Esophagus squamous epithelium (tissue), 5 donors: ENCODE results near the gene BBX. TPM values are rescaled to one million over a fixed set of nuclear protein-coding genes. Genes with fewer than 3 reads are reported as not detected.

Experiments
- DNase-seq: peaks from one replicate; lab custom pipeline; 2025; lab: John Stamatoyannopoulos, UW
- H3K27ac ChIP-seq, 4 donors: fragments of 200-600 bp; sonication (generic); one replicate each; pipeline ENCODE4 v1.5.1; 2016 to 2019; ENCODE audit warnings: mild to moderate bottlenecking in 1 of 4
- H3K27me3 ChIP-seq, 4 donors: fragments of 200-600 bp; sonication (generic); 1 replicate in 3 of 4; 2 replicates in 1 of 4; pipeline versions ENCODE4 v1.5.1 to v1.6.0; 2017 to 2021; ENCODE audit warnings: antibody characterized with exemption in 1 of 4
- H3K36me3 ChIP-seq, 3 donors: fragments of 200-600 bp; sonication (generic); one replicate each; pipeline ENCODE4 v1.5.1; 2016 to 2019
- H3K4me1 ChIP-seq, 3 donors: fragments of 200-600 bp; sonication (generic); one replicate each; pipeline ENCODE4 v1.5.1; 2017 to 2019
- H3K4me3 ChIP-seq, 4 donors: fragments of 200-600 bp; sonication (generic); 1 replicate in 3 of 4; 2 replicates in 1 of 4; pipeline ENCODE4 v1.5.1; 2016 to 2019; ENCODE audit warnings: mild to moderate bottlenecking in 2 of 4, moderate library complexity in 1 of 4
- H3K9me3 ChIP-seq, 3 donors: fragments of 200-600 bp; sonication (generic); one replicate each; pipeline ENCODE4 v1.5.1; 2016 to 2019
- POLR2A ChIP-seq, 4 donors: fragments of 450-650 bp; IDR thresholded peaks; one replicate each; pipeline ENCODE4 v1.6.1; 2017; ENCODE audit warnings: antibody characterized with exemption in 4 of 4, mild to moderate bottlenecking in 4 of 4, moderate library complexity in 3 of 4
- WGBS, 2 donors: methylation state at CpG; one replicate each; pipeline ENCODE4 v1.1.5; 2018; 5-methylcytosine and 5-hydroxymethylcytosine counted together
- intact Hi-C: fragments of 100-400 bp; cut with DNase I; formaldehyde crosslinking; loops from one replicate; pipeline ENCODE4 v1.15.0; 2022
- total RNA-seq, 4 donors: library from RNA; depleted of rRNA; stranded (reverse); fragments of >200 nt; gene quantifications; one replicate each; pipeline ENCODE4 v1.1.0, GENCODE V29; 2016
- TF ChIP-seq, protein P1 (sequence below), 6 experiments: fragments of 450-650 bp in 4 of 6; fragments of 200-600 bp in 2 of 6; sonication (generic) in 2 of 6; IDR thresholded peaks; one replicate each; pipeline ENCODE4 v1.5.1; 2016 to 2019; ENCODE audit warnings: antibody characterized with exemption in 6 of 6, mild to moderate bottlenecking in 4 of 6, moderate library complexity in 4 of 6
- donor health status: DM: yes; HTN: yes; CAD: no.

The BBX gene
- total RNA-seq, 4 donors from 2014 or later = 12.5 to 49.5 (median 35.8) TPM

DNA sequence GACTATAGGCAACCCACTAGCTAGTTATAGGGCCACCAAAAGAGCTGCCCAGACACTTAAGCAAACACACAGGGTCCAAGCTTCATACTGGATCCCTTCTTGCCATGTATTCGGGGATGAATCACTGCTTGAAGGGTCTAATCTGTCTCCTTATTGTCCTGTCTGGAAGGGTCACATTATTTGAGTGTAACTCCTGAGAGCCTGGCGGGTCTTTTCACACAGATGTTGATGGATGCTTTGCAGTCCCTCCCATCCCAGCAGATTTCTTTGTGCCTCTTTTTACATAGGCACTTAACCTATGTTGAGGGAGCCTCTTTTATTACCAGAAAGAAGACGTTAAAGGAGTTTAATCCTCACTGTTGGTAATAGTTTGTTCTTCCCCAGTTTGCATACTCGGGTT lies 56.6 kb downstream of the BBX start:
- TF ChIP-seq POLR2A (IDR thresholded peaks at IDR 0.05) = no peak
- TF ChIP-seq, protein P1, sequence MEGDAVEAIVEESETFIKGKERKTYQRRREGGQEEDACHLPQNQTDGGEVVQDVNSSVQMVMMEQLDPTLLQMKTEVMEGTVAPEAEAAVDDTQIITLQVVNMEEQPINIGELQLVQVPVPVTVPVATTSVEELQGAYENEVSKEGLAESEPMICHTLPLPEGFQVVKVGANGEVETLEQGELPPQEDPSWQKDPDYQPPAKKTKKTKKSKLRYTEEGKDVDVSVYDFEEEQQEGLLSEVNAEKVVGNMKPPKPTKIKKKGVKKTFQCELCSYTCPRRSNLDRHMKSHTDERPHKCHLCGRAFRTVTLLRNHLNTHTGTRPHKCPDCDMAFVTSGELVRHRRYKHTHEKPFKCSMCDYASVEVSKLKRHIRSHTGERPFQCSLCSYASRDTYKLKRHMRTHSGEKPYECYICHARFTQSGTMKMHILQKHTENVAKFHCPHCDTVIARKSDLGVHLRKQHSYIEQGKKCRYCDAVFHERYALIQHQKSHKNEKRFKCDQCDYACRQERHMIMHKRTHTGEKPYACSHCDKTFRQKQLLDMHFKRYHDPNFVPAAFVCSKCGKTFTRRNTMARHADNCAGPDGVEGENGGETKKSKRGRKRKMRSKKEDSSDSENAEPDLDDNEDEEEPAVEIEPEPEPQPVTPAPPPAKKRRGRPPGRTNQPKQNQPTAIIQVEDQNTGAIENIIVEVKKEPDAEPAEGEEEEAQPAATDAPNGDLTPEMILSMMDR (IDR thresholded peaks at IDR 0.05) = no peak
- Histone ChIP-seq H3K4me1 (peaks cover 0 to 5% (median 0%) of the 10 kb centered on the region in 3 donors), H3K27ac (no peak overlapping the region), H3K9me3 (no peaks in the 10 kb centered on the region), H3K4me3 (no peak overlapping the region), H3K36me3 (peaks cover 0 to 7% (median 0%) of the 10 kb centered on the region in 3 donors), H3K27me3 (no peaks in the 10 kb centered on the region)
- DNase-seq = no peak
- intact Hi-C loops = no loop called here
- 82 to 94% methylated on average over 4 of the region's 4 CpGs for WGBS, 2 donors

DNA sequence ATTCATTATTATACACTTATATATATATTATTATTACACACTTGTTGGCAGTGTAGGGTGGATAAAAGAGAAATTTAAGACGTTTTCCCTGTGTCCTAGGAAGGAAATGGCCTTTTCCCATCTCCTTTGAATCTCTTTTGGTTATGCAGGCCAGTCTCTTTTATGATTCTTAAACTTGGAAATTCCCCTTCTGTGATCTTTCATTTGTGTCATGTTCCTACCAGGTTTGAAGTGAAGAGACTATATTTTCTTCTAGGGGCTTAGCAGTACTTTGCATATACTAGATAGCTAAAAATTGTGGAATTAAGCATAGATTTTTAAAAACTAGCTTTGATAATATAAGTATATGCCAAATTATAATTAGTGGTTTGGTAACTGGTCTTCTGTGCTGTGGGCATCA lies 58.5 kb downstream of the BBX start:
- no peak for DNase-seq
- Histone ChIP-seq H3K4me3 (no peak overlapping the region), H3K27ac (no peak overlapping the region), H3K36me3 (peaks cover 0 to 7% (median 0%) of the 10 kb centered on the region in 3 donors), H3K9me3 (no peaks in the 10 kb centered on the region), H3K4me1 (peaks cover 0 to 5% (median 0%) of the 10 kb centered on the region in 3 donors), H3K27me3 (no peaks in the 10 kb centered on the region)
- WGBS, 2 donors = 54 to 57% methylated on average over 1 of the region's 1 CpG
- TF ChIP-seq POLR2A (IDR thresholded peaks at IDR 0.05) = no peak
- TF ChIP-seq, protein P1 (IDR thresholded peaks at IDR 0.05) = no peak
- intact Hi-C loops = no loop called here

DNA sequence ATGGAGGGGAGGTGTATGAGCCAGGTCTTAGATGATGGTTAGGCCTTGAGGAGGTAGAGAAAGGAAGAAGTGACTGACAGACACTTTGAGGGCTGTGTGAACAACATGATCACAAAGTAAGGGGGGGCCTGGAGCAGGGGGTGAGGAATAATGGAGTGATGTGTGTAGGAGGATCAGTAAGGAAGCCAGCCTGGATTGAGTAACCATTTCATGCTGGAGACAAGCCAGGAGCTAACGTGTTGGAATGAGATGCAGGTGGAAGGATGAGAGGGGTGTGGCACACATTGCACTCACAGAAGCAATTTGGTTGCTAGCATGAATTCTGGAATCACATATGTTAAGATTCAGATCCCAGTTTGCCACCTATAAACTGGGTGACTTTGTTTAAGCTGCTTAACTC lies 65.5 kb downstream of the BBX start:
- intact Hi-C loops = no loop called here
- H3K9me3 ChIP-seq = no peaks in the 10 kb centered on the region
- TF ChIP-seq, protein P1 (IDR thresholded peaks at IDR 0.05) = no peak
- TF ChIP-seq POLR2A (IDR thresholded peaks at IDR 0.05) = no peak
- H3K4me1 ChIP-seq = no peaks in the 10 kb centered on the region
- no peaks in the 10 kb centered on the region for H3K27me3 ChIP-seq
- WGBS, 2 donors = 13 to 40% methylated on average over 1 of the region's 1 CpG
- no peak overlapping the region for H3K27ac ChIP-seq
- DNase-seq = no peak
- H3K36me3 ChIP-seq = no peaks in the 10 kb centered on the region
- H3K4me3 ChIP-seq = no peak overlapping the region

DNA sequence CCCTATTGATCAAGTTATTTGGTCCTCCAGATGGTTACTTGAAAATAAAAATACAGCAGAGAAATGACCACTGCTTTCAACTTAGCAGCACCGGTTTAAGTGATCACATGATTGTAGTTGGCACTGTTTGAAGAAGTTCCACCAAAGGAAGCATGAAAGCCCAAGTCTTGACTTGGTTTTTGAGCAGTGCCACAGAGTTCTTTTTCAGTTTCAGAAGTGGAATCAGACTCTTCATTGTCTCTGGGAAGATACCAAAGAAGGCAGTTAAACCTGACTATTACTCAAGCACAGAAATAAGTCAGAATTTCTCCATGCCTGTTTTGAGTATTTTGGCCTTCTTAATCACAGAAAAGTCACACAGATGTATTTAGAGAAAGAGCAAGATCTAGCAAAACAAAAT lies 66.7 kb downstream of the BBX start:
- intact Hi-C loops = no loop called here
- whole genome bisulfite sequencing, 2 donors = 13 to 29% methylated on average over 1 of the region's 1 CpG
- TF ChIP-seq, protein P1 (IDR thresholded peaks at IDR 0.05) = no peak
- TF ChIP-seq POLR2A (IDR thresholded peaks at IDR 0.05) = no peak

DNA sequence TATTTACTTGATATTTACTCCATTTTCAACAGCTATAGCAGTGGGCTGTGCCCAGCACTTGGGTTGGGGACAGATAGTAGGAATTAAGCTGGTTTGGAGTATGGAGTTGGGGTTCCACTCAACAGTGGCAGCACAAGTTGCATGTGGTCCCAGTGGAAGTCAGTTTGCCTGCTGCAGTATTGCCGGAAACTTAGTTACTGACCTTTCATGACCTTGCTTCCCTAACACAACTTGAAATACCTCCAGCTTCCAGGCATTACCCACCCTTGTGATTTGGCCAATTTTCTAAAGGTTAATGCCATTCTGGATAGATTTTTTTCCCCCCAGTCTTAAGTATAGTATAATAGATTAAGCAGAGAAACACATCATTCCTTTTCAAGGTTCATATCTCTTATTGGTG lies 68.0 kb downstream of the BBX start:
- H3K4me1 ChIP-seq = no peaks in the 10 kb centered on the region
- H3K9me3 ChIP-seq = no peaks in the 10 kb centered on the region
- TF ChIP-seq POLR2A (IDR thresholded peaks at IDR 0.05) = no peak
- TF ChIP-seq, protein P1 (IDR thresholded peaks at IDR 0.05) = no peak
- DNase-seq = no peak
- no peaks in the 10 kb centered on the region for H3K36me3 ChIP-seq
- no peak overlapping the region for H3K27ac ChIP-seq
- 86 to 90% methylated on average over 1 of the region's 1 CpG for WGBS, 2 donors
- intact Hi-C loops = no loop called here
- no peaks in the 10 kb centered on the region for H3K27me3 ChIP-seq
- H3K4me3 ChIP-seq = no peak overlapping the region

More for the DNA sequence above, 66.7 kb downstream of the BBX start:
- H3K4me3 ChIP-seq = no peak overlapping the region
- no peaks in the 10 kb centered on the region for H3K27me3 ChIP-seq
- DNase-seq = no peak
- H3K4me1 ChIP-seq = no peaks in the 10 kb centered on the region
- no peaks in the 10 kb centered on the region for H3K36me3 ChIP-seq
- H3K27ac ChIP-seq = no peak overlapping the region
- H3K9me3 ChIP-seq = no peaks in the 10 kb centered on the region
